GM12878 (cell line): ENCODE data around the gene TMPRSS13.

Experiments used
- CTCF ChIP-seq, 3 experiments: IDR thresholded peaks in 2 of 3; conservative IDR thresholded peaks in 1 of 3; 2 replicates each; pipeline ENCODE4 v1.5.1; 2011; ENCODE audit warnings: low read depth in 3 of 3, low read length in 3 of 3, mild to moderate bottlenecking in 3 of 3, control low read depth in 2 of 3, moderate library complexity in 2 of 3, inconsistent platforms in 1 of 3, mixed read lengths in 1 of 3; ENCODE audit not compliant: control insufficient read depth in 2 of 3, insufficient read depth in 1 of 3; ENCODE audit errors: extremely low read depth in 1 of 3
- NR2C2 ChIP-seq: IDR thresholded peaks from 2 replicates; pipeline ENCODE4 v1.6.1; 2011; ENCODE audit warnings: borderline replicate concordance, low read depth; ENCODE audit not compliant: control insufficient read depth, insufficient read length
- SMC3 ChIP-seq: IDR thresholded peaks from 2 replicates; pipeline ENCODE4 v1.6.1; 2011; ENCODE audit warnings: low read length, improper control_type of control experiment, borderline replicate concordance

DNA sequence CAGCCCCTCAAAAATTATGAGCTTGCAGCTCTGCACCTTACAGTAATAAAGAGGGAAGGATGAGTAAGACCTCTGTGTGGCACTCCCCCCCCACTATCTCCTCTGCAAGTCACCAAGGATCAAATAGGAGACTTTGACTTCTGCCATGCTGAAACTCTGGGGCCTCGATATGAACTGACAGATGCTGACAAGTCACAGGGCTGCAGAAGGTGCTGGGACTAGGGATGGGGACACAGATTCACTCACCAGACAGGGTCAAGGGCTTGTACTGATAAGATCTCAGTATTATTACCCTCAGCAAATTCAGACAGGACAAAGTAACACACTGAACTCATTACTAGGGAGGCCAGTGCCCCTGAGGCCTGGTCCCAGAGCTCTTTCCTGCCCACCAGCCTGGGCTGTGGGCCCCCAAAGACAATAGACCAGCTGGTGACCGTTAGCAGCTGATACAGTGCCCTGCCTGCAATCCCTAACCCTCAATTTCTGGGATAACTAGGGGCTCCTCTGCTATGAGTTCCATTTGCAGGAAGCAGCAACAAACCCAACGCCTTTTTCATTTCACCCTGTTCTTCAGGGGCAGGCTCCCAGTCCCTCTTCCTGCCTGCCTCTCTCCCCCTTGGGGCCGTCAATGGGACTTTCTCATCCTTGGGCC, 20.1 kb downstream of the TMPRSS13 start:
- TF ChIP-seq CTCF (IDR thresholded peaks at IDR 0.05 in 2 of 3, conservative IDR thresholded peaks at IDR 0.05 in 1 of 3; ENCODE audit: control insufficient read depth in 2 of 3, extremely low read depth in 1 of 3, insufficient read depth in 1 of 3, low read depth in 3 of 3, low read length in 3 of 3) (no peak), NR2C2 (no peak), SMC3 (no peak)
